Mesenchymal stem cell (in vitro differentiated cells and primary cell): ENCODE results near the gene ECEL1. TPM values are rescaled to one million over a fixed set of nuclear protein-coding genes. Genes with fewer than 3 reads are reported as not detected.
A peak's percentile ranks its signal among the peaks of the same experiment; 100 is the strongest.

Experiments
- DNase-seq: peaks from one replicate; pipeline ENCODE4 v3.0.0-alpha.2; 2013
- H2AFZ ChIP-seq: one replicate; pipeline ENCODE4 v1.6.1; 2013; ENCODE audit warnings: low read depth, mild to moderate bottlenecking, control low read depth, inconsistent platforms, low read length, moderate library complexity
- H2AK5ac ChIP-seq: 2 replicates; pipeline ENCODE4 v1.6.1; 2013; ENCODE audit warnings: low read length, moderate library complexity, mild to moderate bottlenecking, inconsistent platforms; ENCODE audit not compliant: severe bottlenecking
- H2BK120ac ChIP-seq: one replicate; pipeline ENCODE4 v1.6.1; 2013; ENCODE audit warnings: low read depth, mild to moderate bottlenecking, inconsistent platforms, low read length, moderate library complexity
- H2BK12ac ChIP-seq, 2 experiments: one replicate each; pipeline ENCODE4 v1.6.1; 2013; ENCODE audit warnings: inconsistent platforms in 2 of 2, low read length in 2 of 2, mild to moderate bottlenecking in 2 of 2, moderate library complexity in 2 of 2, control low read depth in 1 of 2
- H2BK15ac ChIP-seq: one replicate; pipeline ENCODE4 v1.6.1; 2013; ENCODE audit warnings: mild to moderate bottlenecking, low read depth, inconsistent platforms; ENCODE audit not compliant: poor library complexity, severe bottlenecking
- H2BK5ac ChIP-seq: 2 replicates; pipeline ENCODE4 v1.6.1; 2013; ENCODE audit warnings: low read depth, mild to moderate bottlenecking, low read length, control low read depth, inconsistent platforms; ENCODE audit not compliant: poor library complexity, severe bottlenecking
- H3K14ac ChIP-seq, 2 experiments: one replicate each; pipeline ENCODE4 v1.6.1; 2013; ENCODE audit warnings: inconsistent platforms in 2 of 2, low read length in 2 of 2, control low read depth in 1 of 2, mild to moderate bottlenecking in 1 of 2, moderate library complexity in 1 of 2
- H3K18ac ChIP-seq, 2 experiments: one replicate each; pipeline ENCODE4 v1.6.1; 2013; ENCODE audit warnings: inconsistent platforms in 2 of 2, low read length in 2 of 2, control low read depth in 1 of 2, low read depth in 1 of 2, mild to moderate bottlenecking in 1 of 2
- H3K23ac ChIP-seq, 2 experiments: one replicate each; pipeline ENCODE4 v1.6.1; 2013; ENCODE audit warnings: inconsistent platforms in 2 of 2, low read length in 2 of 2, mild to moderate bottlenecking in 2 of 2, moderate library complexity in 2 of 2, control low read depth in 1 of 2
- H3K27ac ChIP-seq: 2 replicates; pipeline ENCODE4 v1.5.1; 2013; ENCODE audit warnings: mild to moderate bottlenecking, moderate library complexity, low read length, control low read depth, inconsistent platforms; ENCODE audit not compliant: poor library complexity, severe bottlenecking
- H3K27me3 ChIP-seq, 2 experiments: 2 replicates each; pipeline versions ENCODE4 v1.6.1 to v1.7.0; 2013; ENCODE audit warnings: low read length in 2 of 2, mild to moderate bottlenecking in 2 of 2, moderate library complexity in 2 of 2, control low read depth in 1 of 2, inconsistent platforms in 1 of 2; ENCODE audit not compliant: control insufficient read depth in 1 of 2, insufficient read depth in 1 of 2
- H3K36me3 ChIP-seq, 2 experiments: 2 replicates each; pipeline versions ENCODE4 v1.6.1 to v1.7.0; 2013; ENCODE audit warnings: low read length in 2 of 2, control low read depth in 1 of 2, inconsistent platforms in 1 of 2, low read depth in 1 of 2, mild to moderate bottlenecking in 1 of 2; ENCODE audit not compliant: insufficient read depth in 2 of 2, control insufficient read depth in 1 of 2
- H3K4ac ChIP-seq, 2 experiments: one replicate each; pipeline ENCODE4 v1.6.1; 2013; ENCODE audit warnings: inconsistent platforms in 2 of 2, low read length in 2 of 2, mild to moderate bottlenecking in 2 of 2, moderate library complexity in 2 of 2, control low read depth in 1 of 2, low read depth in 1 of 2
- H3K4me1 ChIP-seq: 2 replicates; pipeline ENCODE4 v1.6.1; 2013; ENCODE audit warnings: low read depth, low read length, control low read depth; ENCODE audit not compliant: control insufficient read depth, insufficient read depth
- H3K4me2 ChIP-seq: 2 replicates; pipeline ENCODE4 v1.6.1; 2013; ENCODE audit warnings: low read length, mild to moderate bottlenecking, inconsistent platforms; ENCODE audit not compliant: poor library complexity, severe bottlenecking
- H3K4me3 ChIP-seq, 2 experiments: 2 replicates each; pipeline versions ENCODE4 v1.5.1 to v1.7.0; 2013; ENCODE audit warnings: low read length in 2 of 2, mild to moderate bottlenecking in 2 of 2, control low read depth in 1 of 2, low read depth in 1 of 2; ENCODE audit not compliant: insufficient read depth in 1 of 2
- H3K79me1 ChIP-seq: replicated peaks from 2 replicates; pipeline ENCODE4 v1.6.1; 2013; ENCODE audit warnings: mild to moderate bottlenecking, control low read depth, low read length, inconsistent platforms; ENCODE audit not compliant: poor library complexity, severe bottlenecking
- H3K9ac ChIP-seq: 2 replicates; pipeline ENCODE4 v1.7.0; 2013; ENCODE audit warnings: mild to moderate bottlenecking, low read length, moderate library complexity
- H3K9me3 ChIP-seq: 2 replicates; pipeline ENCODE4 v1.7.0; 2013; ENCODE audit warnings: mild to moderate bottlenecking, low read length; ENCODE audit not compliant: control insufficient read depth
- H4K8ac ChIP-seq: one replicate; pipeline ENCODE4 v1.6.1; 2013; ENCODE audit warnings: inconsistent platforms, mild to moderate bottlenecking, low read length, moderate library complexity
- H4K91ac ChIP-seq: one replicate; pipeline ENCODE4 v1.6.1; 2013; ENCODE audit warnings: mild to moderate bottlenecking, low read length, inconsistent platforms
- WGBS: methylation state at CpG from one replicate; pipeline ENCODE4 v1.1.7; 2013; ENCODE audit warnings: mixed read lengths; 5-methylcytosine and 5-hydroxymethylcytosine counted together
- polyA plus RNA-seq, 2 experiments: library from polyadenylated mRNA; stranded (reverse); fragments of 200-250 nt; gene quantifications; one replicate each; pipeline ENCODE4 v1.2.3, GENCODE V29; 2013

Gene ECEL1
- polyA plus RNA-seq (2013, experiment 1 of 2): not detected
- not detected for polyA plus RNA-seq (2013, experiment 2 of 2)

GRCh38 chr2:232487385-232488096 is at the start of gene ECEL1:
TSS of gene ECEL1 (minus strand) at chr2:232487834. CDS start at chr2:232486653, 1,181 bp downstream.
- H2BK15ac ChIP-seq: no peak within 1 kb of the TSS
- H3K36me3 ChIP-seq: no peaks in the 10 kb centered on the region
- no peak within 1 kb of the TSS for H2BK120ac ChIP-seq
- H3K9ac ChIP-seq: no peak within 1 kb of the TSS
- no peak for DNase-seq
- peaks cover 76 to 85% of the 10 kb centered on the region in 2 experiments for H3K27me3 ChIP-seq
- WGBS: 4% methylated on average over 24 of the region's 102 CpGs
- H2AK5ac ChIP-seq: no peak within 1 kb of the TSS
- no peak within 1 kb of the TSS for H3K14ac ChIP-seq
- H3K79me1 ChIP-seq: no peaks in the 10 kb centered on the region
- H3K27ac ChIP-seq: no peak within 1 kb of the TSS
- no peak within 1 kb of the TSS for H2AFZ ChIP-seq
- H3K18ac ChIP-seq: no peak within 1 kb of the TSS
- peak within 1 kb of the TSS; percentile 40 for H3K4me2 ChIP-seq
- H3K9me3 ChIP-seq: no peaks in the 10 kb centered on the region
- H4K8ac ChIP-seq: no peak within 1 kb of the TSS
- peaks cover 14% of the 10 kb centered on the region for H3K4me1 ChIP-seq
- H3K4ac ChIP-seq: no peak within 1 kb of the TSS
- H4K91ac ChIP-seq: no peak within 1 kb of the TSS
- H3K4me3 ChIP-seq: no peak within 1 kb of the TSS
- H2BK12ac ChIP-seq: no peak within 1 kb of the TSS
- no peak within 1 kb of the TSS for H2BK5ac ChIP-seq
- peak within 1 kb of the TSS in 1 of 2 experiments; percentile 14 for H3K23ac ChIP-seq

GRCh38 chr2:232537079-232537478 is 49.4 kb upstream of the ECEL1 start:
- Histone ChIP-seq H2BK5ac (no peak overlapping the region), H2BK120ac (no peak overlapping the region), H3K27me3 (peaks cover 21 to 63% of the 10 kb centered on the region in 2 experiments), H3K18ac (no peak overlapping the region), H3K79me1 (no peaks in the 10 kb centered on the region), H3K4me3 (no peak overlapping the region), H3K4me1 (peaks cover 6% of the 10 kb centered on the region), H3K4me2 (no peak overlapping the region), H3K9ac (no peak overlapping the region), H3K23ac (peak overlapping the region in 1 of 2 experiments; percentile 14), H3K36me3 (no peaks in the 10 kb centered on the region), H2BK15ac (no peak overlapping the region), H3K14ac (no peak overlapping the region), H4K91ac (no peak overlapping the region), H2BK12ac (no peak overlapping the region), H2AK5ac (no peak overlapping the region), H2AFZ (no peak overlapping the region), H4K8ac (no peak overlapping the region), H3K4ac (no peak overlapping the region), H3K27ac (no peak overlapping the region), H3K9me3 (peaks cover 11% of the 10 kb centered on the region)
- DNase-seq: no peak
- WGBS: 65% methylated on average over 5 of the region's 5 CpGs

- H3K14ac ChIP-seq: no peak overlapping the region
- H3K9ac ChIP-seq: no peak overlapping the region
- H3K18ac ChIP-seq: no peak overlapping the region
- no peak overlapping the region for H3K4me2 ChIP-seq
- H3K36me3 ChIP-seq: no peaks in the 10 kb centered on the region
- no peak overlapping the region for H4K91ac ChIP-seq
- peaks cover 11% of the 10 kb centered on the region for H3K9me3 ChIP-seq
- H2BK15ac ChIP-seq: no peak overlapping the region
- H2BK120ac ChIP-seq: no peak overlapping the region
- H3K23ac ChIP-seq: no peak overlapping the region
- H2BK12ac ChIP-seq: no peak overlapping the region
- H3K4ac ChIP-seq: no peak overlapping the region
- H3K79me1 ChIP-seq: no peaks in the 10 kb centered on the region
- DNase-seq: no peak
- no peak overlapping the region for H2AK5ac ChIP-seq
- no peak overlapping the region for H4K8ac ChIP-seq
- H3K27ac ChIP-seq: no peak overlapping the region
- peaks cover 21 to 68% of the 10 kb centered on the region in 2 experiments for H3K27me3 ChIP-seq
- H3K4me1 ChIP-seq: peaks cover 6% of the 10 kb centered on the region
- no peak overlapping the region for H2BK5ac ChIP-seq
- H2AFZ ChIP-seq: no peak overlapping the region
- H3K4me3 ChIP-seq: no peak overlapping the region
- 73% methylated on average over 4 of the region's 5 CpGs for WGBS
Measured at GRCh38 chr2:232535761-232536530, 48.3 kb upstream of the ECEL1 start.

GRCh38 chr2:232534940-232535651 is 47.5 kb upstream of the ECEL1 start:
- H3K27ac ChIP-seq: no peak overlapping the region
- no peak overlapping the region for H3K23ac ChIP-seq
- no peak overlapping the region for H4K8ac ChIP-seq
- no peak overlapping the region for H2BK15ac ChIP-seq
- WGBS: 83% methylated on average over 9 of the region's 14 CpGs
- H3K18ac ChIP-seq: no peak overlapping the region
- H3K4me1 ChIP-seq: peaks cover 6% of the 10 kb centered on the region
- DNase-seq: no peak
- H2BK120ac ChIP-seq: no peak overlapping the region
- H2AFZ ChIP-seq: no peak overlapping the region
- H3K79me1 ChIP-seq: no peaks in the 10 kb centered on the region
- no peak overlapping the region for H2AK5ac ChIP-seq
- H3K36me3 ChIP-seq: no peaks in the 10 kb centered on the region
- H3K4ac ChIP-seq: no peak overlapping the region
- peaks cover 11% of the 10 kb centered on the region for H3K9me3 ChIP-seq
- no peak overlapping the region for H2BK12ac ChIP-seq
- no peak overlapping the region for H4K91ac ChIP-seq
- H3K4me3 ChIP-seq: no peak overlapping the region
- H2BK5ac ChIP-seq: no peak overlapping the region
- no peak overlapping the region for H3K4me2 ChIP-seq
- no peak overlapping the region for H3K9ac ChIP-seq
- peaks cover 26 to 70% of the 10 kb centered on the region in 2 experiments for H3K27me3 ChIP-seq
- H3K14ac ChIP-seq: no peak overlapping the region
